GM12873 (cell line): ENCODE data around the gene SPP2.

Experiments used
- CTCF ChIP-seq: IDR thresholded peaks from 2 replicates; pipeline ENCODE4 v1.5.1; 2012; ENCODE audit warnings: low read depth, mild to moderate bottlenecking, moderate library complexity, low read length, control low read depth; ENCODE audit not compliant: insufficient read depth; ENCODE audit errors: missing control alignments

Gene SPP2

DNA sequence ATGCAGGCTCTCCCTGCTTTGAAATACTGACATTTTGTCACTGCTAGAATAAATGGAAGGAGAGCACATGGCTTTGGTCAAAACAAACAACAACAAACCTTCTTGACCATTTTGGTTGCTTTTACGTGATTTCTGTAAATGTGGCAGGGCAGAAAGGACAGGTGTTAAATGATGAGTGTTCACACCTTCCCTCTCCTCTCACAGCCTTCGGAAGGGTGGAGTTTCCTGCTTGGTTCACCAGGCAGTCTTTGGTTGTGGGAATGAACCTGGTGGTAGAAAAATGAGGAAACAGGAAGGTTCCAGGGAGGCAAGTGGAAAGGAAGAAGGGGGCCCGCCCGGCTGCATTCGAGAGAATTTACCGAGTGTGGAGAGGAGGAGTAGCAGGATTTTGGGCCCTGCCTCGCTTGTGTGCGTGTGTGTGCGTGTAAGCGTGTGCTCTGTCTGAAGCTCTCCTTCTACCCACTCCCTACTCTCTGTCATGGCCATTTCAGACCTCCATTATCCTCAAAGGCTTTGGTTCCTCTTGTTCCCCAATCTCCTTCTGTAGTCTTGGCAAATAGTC, 23.7 kb upstream of the SPP2 start:
- TF ChIP-seq CTCF, result no peak

- TF ChIP-seq CTCF, result no peak
Measured at GRCh38 chr2:234027641-234028040, 22.9 kb upstream of the SPP2 start.

GRCh38 chr2:234029150-234029733, 21.3 kb upstream of the SPP2 start:
- TF ChIP-seq CTCF, result no peak

DNA sequence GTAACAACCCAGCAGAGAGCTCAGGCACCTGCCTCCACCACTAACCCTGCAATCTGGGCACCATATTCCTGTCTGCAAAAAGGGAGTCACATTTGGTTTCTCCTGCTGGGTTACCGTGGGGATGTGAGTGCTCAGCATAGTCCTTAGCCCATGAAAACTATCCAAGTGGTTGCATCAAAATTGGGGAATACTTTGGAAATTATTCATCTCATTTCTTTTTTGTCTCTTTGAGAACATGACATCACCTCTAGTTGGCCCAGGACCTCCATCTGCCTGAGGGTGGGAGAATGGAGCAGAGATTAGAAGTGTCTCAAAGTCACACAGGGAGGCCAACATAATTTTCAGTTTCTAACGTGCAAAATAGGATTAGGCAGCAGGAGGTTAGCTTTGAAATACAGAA, 19.3 kb upstream of the SPP2 start:
- no peak for TF ChIP-seq CTCF

DNA sequence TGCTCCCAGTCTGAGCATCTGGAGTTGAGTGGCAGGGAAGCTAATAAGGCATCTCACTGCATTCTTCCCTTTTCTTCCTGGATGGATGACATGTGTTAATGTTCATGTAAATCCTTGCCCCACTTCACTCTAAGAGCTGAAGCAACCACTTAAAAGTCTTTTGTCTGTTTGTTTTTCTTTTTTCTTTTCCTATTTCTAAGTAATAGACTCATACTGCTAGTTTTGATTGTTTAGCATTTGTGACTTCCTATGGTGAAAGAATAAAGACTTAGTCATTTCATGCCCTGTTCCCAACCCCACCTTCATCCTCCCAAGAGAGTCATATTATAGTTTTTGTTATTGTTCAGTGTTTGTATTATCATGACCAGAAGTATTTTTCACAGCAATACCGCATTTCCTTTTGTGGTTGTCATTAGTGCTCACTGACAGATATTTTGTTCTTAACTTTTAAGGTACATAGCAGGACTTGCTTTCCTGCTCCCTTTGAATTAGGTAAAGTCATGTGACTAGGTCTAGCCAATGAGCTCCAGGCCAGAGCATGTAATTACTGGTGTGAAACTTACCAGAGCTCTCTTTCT, 18.1 kb upstream of the SPP2 start:
- TF ChIP-seq CTCF, result no peak

GRCh38 chr2:234033174-234033573, 17.3 kb upstream of the SPP2 start:
- no peak for TF ChIP-seq CTCF

DNA sequence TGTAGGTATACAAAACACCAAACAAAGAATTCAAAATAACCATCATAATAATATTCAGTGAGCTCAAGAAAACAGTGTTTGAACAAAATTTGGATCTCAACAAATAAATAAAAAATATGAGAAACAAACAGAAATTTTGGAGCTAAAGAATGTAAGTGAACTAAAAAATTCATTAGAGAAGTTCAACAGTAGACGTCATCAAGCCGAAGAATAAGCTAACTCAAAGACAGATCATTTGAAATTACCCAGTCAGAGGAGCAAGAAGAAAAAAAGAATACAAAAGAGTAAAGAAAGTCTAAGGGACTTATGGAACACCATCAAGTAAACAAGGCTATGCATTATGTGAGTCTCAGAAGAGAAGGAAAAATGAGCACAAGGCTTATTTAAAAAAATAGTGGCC, 16.6 kb upstream of the SPP2 start:
- TF ChIP-seq CTCF, result no peak
